ENCODE results near the gene CPAMD8.

Gene CPAMD8

DNA sequence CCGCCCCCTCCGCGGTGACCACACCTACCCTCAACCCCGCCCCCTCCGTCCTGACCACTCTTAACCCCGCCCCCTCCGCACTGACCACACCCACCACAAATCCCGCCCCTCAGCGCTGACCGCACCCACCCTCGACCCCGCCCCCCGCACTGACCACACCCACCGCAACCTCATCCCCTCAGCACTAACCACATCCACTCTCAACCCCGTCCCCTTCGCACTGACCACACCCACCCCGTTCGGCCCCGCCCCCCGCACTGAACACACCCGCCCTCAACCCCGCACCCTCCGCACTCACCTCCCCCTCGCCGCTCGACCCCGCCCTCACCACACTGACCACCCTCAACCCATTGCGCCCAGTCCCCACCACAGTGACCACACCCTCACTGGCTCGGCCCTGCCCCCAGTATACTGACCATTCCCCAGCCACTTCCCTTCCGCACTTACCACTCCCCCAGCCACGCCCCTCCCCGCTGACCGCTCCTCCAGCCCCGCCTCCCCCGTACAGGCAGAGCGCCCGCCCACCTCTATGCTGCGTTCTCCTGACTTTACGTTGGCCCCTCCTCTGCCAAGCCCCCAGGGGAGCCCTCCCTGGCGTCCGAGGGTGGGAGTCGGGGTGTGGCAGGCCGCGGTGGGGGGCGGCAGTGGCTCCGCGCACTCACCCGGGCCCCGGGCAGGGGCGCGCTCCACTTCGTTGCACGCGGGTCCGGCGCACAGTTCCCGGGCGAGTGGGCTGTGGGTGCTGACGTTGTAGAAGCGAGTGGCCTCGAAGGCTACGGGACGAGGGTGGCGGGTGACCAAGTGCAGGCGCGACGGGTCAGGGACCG lies 129.4 kb downstream of the CPAMD8 start:
- Histone ChIP-seq H3K27me3 (ENCODE audit: insufficient read depth, insufficient read length) (peaks cover 20% of the 10 kb centered on the region), H3K4me3 (ENCODE audit: insufficient read length, low read depth) (peak overlapping the region; percentile 53), H3K4me1 (ENCODE audit: insufficient read depth, insufficient read length) (peaks cover 15% of the 10 kb centered on the region), H3K9me3 (ENCODE audit: insufficient read depth, low read length) (no peaks in the 10 kb centered on the region), H3K36me3 (ENCODE audit: insufficient read depth, insufficient read length, low read length) (no peaks in the 10 kb centered on the region), H3K9ac (ENCODE audit: insufficient read length, low read depth) (peak overlapping the region; percentile 74)
- DNase-seq (ENCODE audit: low read depth, low spot score): peak; percentile 83
- TF ChIP-seq ZNF274 (IDR thresholded peaks at IDR 0.05; ENCODE audit: low read depth, low read length) (no peak), YY1 (IDR thresholded peaks at IDR 0.05; ENCODE audit: insufficient read depth, insufficient read length) (no peak), SUZ12 (IDR thresholded peaks at IDR 0.05; ENCODE audit: extremely low read depth, insufficient read depth, insufficient read length) (no peak)

DNA sequence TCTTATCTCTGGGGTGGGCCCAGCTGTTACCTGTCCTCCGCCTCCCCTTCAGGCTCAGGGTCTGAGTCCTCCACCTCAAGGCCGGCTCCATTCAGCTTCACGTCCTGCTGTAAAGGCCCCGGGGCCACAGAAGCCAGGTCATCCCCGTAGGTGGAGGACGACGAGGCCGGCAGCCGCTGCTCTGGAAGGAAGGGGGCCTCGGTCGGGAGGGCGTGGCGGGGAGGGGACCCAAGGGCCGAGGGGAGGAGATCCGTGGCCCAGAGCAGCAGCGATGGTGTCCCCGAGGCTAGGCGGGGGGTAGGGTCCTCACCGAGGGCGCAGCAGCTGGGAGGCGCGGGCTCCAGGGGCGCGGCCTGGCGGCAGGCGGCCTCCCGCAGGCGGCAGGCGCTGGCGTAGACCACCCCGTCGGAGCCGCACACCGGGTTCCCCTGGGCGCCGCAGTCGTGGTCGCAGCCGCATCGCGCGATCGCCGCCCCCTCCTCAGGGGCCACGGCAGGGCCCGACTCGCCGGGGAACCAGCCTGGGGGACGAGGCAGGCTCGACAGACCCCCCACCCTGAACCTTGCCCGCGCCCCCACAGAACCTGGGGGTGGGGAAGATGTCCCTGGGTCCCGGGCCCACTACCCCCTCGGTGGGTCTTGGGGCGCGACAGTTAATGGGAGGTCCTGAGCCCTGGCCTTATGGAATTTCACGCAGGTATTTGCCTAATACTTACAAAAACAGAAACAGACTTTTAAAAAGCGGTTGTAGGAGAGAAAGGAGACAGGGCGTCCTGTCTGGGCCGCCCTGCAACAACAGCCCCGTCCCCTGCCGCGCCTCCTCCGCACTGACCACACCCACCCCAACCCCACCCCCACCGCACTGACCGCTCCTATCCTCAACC lies 130.2 kb downstream of the CPAMD8 start:
- Histone ChIP-seq H3K9ac (ENCODE audit: insufficient read length, low read depth) (peak overlapping the region; percentile 77), H3K4me1 (ENCODE audit: insufficient read depth, insufficient read length) (peaks cover 15% of the 10 kb centered on the region), H3K36me3 (ENCODE audit: insufficient read depth, insufficient read length, low read length) (no peaks in the 10 kb centered on the region), H3K9me3 (ENCODE audit: insufficient read depth, low read length) (no peaks in the 10 kb centered on the region), H3K4me3 (ENCODE audit: insufficient read length, low read depth) (peak overlapping the region; percentile 57), H3K27me3 (ENCODE audit: insufficient read depth, insufficient read length) (peaks cover 20% of the 10 kb centered on the region)
- TF ChIP-seq SUZ12 (IDR thresholded peaks at IDR 0.05; ENCODE audit: extremely low read depth, insufficient read depth, insufficient read length): no peak
- no peak for DNase-seq (ENCODE audit: low read depth, low spot score)

DNA sequence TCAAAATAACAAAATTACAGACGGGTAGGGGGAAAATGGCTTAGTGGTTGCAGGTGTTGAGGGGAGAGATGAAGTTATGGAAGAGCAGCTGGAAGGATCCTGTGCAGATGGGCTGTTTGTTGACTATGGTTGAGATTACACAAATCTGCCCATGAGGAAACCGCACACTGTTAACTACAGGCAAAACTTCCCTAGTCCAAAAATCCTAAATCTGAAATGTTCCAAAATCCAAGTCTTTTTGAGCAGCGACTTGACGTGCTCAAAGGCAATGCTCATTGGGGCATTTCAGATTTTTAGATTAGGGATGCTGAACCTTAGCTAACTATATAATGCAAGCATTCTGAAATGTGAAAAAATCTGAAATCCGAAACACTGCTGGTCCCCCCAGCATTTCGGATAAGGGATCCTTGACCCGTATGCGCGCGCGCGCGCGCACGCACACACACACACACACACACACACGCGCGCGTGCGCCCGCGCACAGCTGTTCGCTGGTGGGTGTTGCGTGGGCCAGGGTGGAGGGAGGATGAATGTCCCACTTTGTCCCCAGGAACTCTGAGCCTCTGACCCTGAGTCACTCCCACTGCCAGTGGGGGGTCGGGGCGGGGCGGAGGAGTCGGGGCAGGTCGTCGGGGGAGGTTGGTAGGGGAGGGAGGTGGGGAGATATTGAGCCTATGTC lies 131.0 kb downstream of the CPAMD8 start:
- no peaks in the 10 kb centered on the region for H3K36me3 ChIP-seq (ENCODE audit: insufficient read depth, insufficient read length, low read length)
- peaks cover 16% of the 10 kb centered on the region for H3K4me1 ChIP-seq (ENCODE audit: insufficient read depth, insufficient read length)
- H3K4me3 ChIP-seq (ENCODE audit: insufficient read length, low read depth): peak overlapping the region; percentile 57
- TF ChIP-seq ZNF274 (IDR thresholded peaks at IDR 0.05; ENCODE audit: low read depth, low read length) (no peak), SUZ12 (IDR thresholded peaks at IDR 0.05; ENCODE audit: extremely low read depth, insufficient read depth, insufficient read length) (no peak), YY1 (IDR thresholded peaks at IDR 0.05; ENCODE audit: insufficient read depth, insufficient read length) (no peak)
- peaks cover 20% of the 10 kb centered on the region for H3K27me3 ChIP-seq (ENCODE audit: insufficient read depth, insufficient read length)
- no peaks in the 10 kb centered on the region for H3K9me3 ChIP-seq (ENCODE audit: insufficient read depth, low read length)
- peak overlapping the region; percentile 77 for H3K9ac ChIP-seq (ENCODE audit: insufficient read length, low read depth)
- DNase-seq (ENCODE audit: low read depth, low spot score): no peak

DNA sequence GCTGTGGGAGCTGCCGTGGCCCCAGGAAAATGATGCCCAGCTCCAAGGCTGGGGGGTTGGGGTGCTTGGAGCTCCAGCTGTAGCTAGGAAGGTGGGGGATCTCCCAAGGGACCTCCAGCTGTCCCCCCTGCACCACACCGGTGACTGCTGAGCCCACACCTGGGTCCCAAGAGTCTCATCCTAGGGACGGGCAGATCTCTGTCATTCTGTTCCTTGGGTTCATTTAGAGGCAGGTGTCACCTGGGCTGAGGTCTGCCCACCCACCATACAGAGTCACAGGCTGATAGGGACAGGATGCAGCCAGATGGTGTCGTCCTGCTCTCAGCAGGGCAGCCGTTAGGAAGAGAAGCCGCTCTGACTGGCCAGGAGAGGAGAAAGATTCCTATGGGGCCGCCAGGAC lies 132.5 kb downstream of the CPAMD8 start:
- Histone ChIP-seq H3K36me3 (ENCODE audit: insufficient read depth, insufficient read length, low read length) (no peaks in the 10 kb centered on the region), H3K27me3 (ENCODE audit: insufficient read depth, insufficient read length) (peaks cover 20% of the 10 kb centered on the region), H3K9me3 (ENCODE audit: insufficient read depth, low read length) (no peaks in the 10 kb centered on the region), H3K9ac (ENCODE audit: insufficient read length, low read depth) (peak overlapping the region; percentile 8), H3K4me1 (ENCODE audit: insufficient read depth, insufficient read length) (peaks cover 11% of the 10 kb centered on the region), H3K4me3 (ENCODE audit: insufficient read length, low read depth) (no peak overlapping the region)
- TF ChIP-seq ZNF274 (IDR thresholded peaks at IDR 0.05; ENCODE audit: low read depth, low read length) (no peak), YY1 (IDR thresholded peaks at IDR 0.05; ENCODE audit: insufficient read depth, insufficient read length) (no peak), SUZ12 (IDR thresholded peaks at IDR 0.05; ENCODE audit: extremely low read depth, insufficient read depth, insufficient read length) (no peak)
- DNase-seq (ENCODE audit: low read depth, low spot score): no peak

DNA sequence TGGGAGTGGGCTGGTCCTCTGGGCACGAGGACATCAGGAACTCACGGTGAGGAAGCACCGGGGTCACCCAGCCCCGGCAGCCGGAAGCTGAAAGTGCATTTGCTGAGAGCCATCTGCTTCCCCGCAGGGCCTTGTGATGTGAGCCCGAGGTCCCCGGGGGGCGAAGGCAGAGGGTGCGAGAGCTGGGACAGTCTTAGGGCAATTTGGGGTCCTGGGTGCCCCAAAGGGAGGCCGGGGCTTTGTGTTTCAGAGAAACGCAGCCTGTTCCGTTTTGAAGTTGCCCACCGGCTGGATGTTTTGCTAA lies 133.0 kb downstream of the CPAMD8 start:
- TF ChIP-seq ZNF274 (IDR thresholded peaks at IDR 0.05; ENCODE audit: low read depth, low read length) (no peak), YY1 (IDR thresholded peaks at IDR 0.05; ENCODE audit: insufficient read depth, insufficient read length) (no peak), SUZ12 (IDR thresholded peaks at IDR 0.05; ENCODE audit: extremely low read depth, insufficient read depth, insufficient read length) (no peak)
- Histone ChIP-seq H3K9ac (ENCODE audit: insufficient read length, low read depth) (no peak overlapping the region), H3K9me3 (ENCODE audit: insufficient read depth, low read length) (no peaks in the 10 kb centered on the region), H3K4me1 (ENCODE audit: insufficient read depth, insufficient read length) (peaks cover 12% of the 10 kb centered on the region), H3K27me3 (ENCODE audit: insufficient read depth, insufficient read length) (peaks cover 15% of the 10 kb centered on the region), H3K36me3 (ENCODE audit: insufficient read depth, insufficient read length, low read length) (no peaks in the 10 kb centered on the region), H3K4me3 (ENCODE audit: insufficient read length, low read depth) (no peak overlapping the region)
- no peak for DNase-seq (ENCODE audit: low read depth, low spot score)

DNA sequence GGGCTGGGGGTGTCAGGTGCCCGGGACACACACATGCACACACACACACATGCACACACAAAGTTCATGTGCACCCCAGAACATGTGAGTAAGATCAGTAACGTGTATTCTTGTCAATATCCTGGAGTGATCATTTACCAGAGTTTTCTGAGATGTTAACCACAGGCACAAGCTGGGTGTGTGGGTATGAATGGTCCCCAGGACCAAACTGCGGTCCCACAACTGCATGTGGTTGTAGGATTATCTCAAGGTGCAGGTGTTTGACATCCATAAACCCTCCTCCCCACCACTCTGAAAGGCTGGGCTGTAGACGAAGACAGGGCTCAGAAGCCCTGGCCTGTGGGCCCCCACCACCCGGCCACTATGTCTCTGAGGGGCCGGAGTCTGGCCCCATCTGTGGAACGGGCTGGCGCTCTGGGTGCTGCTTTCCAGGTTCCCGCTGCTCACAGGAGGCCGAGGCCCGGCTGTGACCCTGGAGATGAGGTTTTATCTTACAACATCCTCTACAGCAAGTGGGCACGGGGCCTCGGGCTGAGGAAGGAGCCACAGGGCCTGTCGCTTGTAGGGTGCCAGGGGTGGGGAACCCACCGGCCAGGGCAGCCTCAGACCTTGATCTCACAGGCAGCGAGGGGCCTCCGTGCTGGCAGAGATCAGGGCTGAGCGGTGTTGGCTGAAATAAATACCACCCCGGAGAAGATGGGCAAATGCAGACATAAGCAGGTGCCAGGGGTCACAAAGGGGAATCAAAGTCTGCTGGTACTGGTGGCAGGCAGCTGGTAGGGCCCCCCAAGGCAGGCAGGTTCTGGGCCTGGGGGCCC lies 133.5 kb downstream of the CPAMD8 start:
- Histone ChIP-seq H3K27me3 (ENCODE audit: insufficient read depth, insufficient read length) (peaks cover 10% of the 10 kb centered on the region), H3K4me3 (ENCODE audit: insufficient read length, low read depth) (no peak overlapping the region), H3K36me3 (ENCODE audit: insufficient read depth, insufficient read length, low read length) (no peaks in the 10 kb centered on the region), H3K9me3 (ENCODE audit: insufficient read depth, low read length) (no peaks in the 10 kb centered on the region), H3K9ac (ENCODE audit: insufficient read length, low read depth) (no peak overlapping the region), H3K4me1 (ENCODE audit: insufficient read depth, insufficient read length) (peaks cover 13% of the 10 kb centered on the region)
- no peak for DNase-seq (ENCODE audit: low read depth, low spot score)
- TF ChIP-seq SUZ12 (IDR thresholded peaks at IDR 0.05; ENCODE audit: extremely low read depth, insufficient read depth, insufficient read length) (no peak), YY1 (IDR thresholded peaks at IDR 0.05; ENCODE audit: insufficient read depth, insufficient read length) (no peak), ZNF274 (IDR thresholded peaks at IDR 0.05; ENCODE audit: low read depth, low read length) (no peak)
